Esophagus squamous epithelium (tissue), 4 donors: ENCODE data around the gene PNISR.

Experiments
- CTCF ChIP-seq, 6 experiments: fragments of 450-650 bp in 4 of 6; fragments of 200-600 bp in 2 of 6; sonication (generic) in 2 of 6; IDR thresholded peaks; one replicate each; pipeline ENCODE4 v1.5.1; 2016 to 2019; ENCODE audit warnings: antibody characterized with exemption in 6 of 6, mild to moderate bottlenecking in 4 of 6, moderate library complexity in 4 of 6
- POLR2A ChIP-seq, 4 donors: fragments of 450-650 bp; IDR thresholded peaks; one replicate each; pipeline ENCODE4 v1.6.1; 2017; ENCODE audit warnings: antibody characterized with exemption in 4 of 4, mild to moderate bottlenecking in 4 of 4, moderate library complexity in 3 of 4

GRCh38 chr6:99393366-99393697, 31.8 kb downstream of the PNISR start:
- TF ChIP-seq CTCF (IDR thresholded peaks at IDR 0.05): no peak
- TF ChIP-seq POLR2A (IDR thresholded peaks at IDR 0.05): no peak
